ENCODE data around the gene LILRB5. TPM values are rescaled to one million over a fixed set of nuclear protein-coding genes. Genes with fewer than 3 reads are reported as not detected.
"Not testable (repeated sequence)": the region's sequence is repeated elsewhere in the genome, so short reads cannot be mapped to it uniquely, and the experiment has no call there.

Gene LILRB5
- total and polyA plus RNA-seq, 4 donors: 0.84 to 4.0 (median 2.4) TPM

DNA sequence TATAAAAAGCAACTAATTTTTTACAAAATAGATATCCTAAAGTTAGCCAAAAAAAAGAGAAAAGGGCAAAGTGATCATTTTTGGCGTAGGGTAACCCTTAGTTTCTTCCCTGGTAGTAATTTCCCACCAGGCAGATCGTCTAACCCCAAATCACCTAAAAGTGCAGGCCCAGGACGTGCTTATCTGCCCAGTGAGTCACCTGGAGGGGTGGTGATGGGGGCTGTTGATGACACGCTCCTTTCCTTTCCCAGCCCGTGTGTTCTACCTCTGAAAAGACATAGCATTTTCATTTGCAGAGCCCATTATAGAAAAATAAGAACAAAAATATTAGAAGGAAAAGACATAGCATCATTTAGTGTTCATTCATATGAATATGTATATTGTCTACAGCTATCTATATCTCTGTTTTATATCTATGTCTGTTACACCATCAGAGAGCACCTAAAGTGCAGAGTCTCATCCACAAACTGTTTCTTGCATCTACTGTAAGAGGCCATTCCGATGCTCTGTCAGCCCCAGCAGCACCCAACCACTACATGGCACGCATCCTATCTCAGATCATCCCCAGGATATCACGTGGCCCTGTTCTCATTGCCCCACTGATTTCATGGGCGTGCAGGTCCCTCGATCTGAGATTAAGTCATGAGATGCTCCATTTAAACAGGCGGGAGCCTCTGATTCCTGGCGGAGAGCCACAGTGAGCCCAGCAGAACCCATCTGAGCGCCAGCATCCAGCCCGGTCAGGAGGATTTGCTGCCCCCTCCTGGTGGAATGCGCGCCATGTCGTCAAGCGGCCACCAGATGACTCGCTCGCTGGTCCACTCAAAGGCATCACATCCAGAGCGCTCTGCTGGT is 25.8 kb downstream of the LILRB5 start:
- peaks cover 8% of the 10 kb centered on the region for H3K4me1 ChIP-seq (ENCODE audit: control insufficient read depth, insufficient read depth, low read length)
- no peaks in the 10 kb centered on the region for H3K36me3 ChIP-seq (ENCODE audit: control insufficient read depth, insufficient read depth, low read length)
- H3K9me3 ChIP-seq (ENCODE audit: control insufficient read depth, insufficient read depth, low read length): no peaks in the 10 kb centered on the region
- H3K4me3 ChIP-seq (ENCODE audit: low read depth, low read length): no peak overlapping the region
- 6% methylated on average over 15 of the region's 21 CpGs for WGBS (ENCODE audit: insufficient coverage)
- peaks cover 11% of the 10 kb centered on the region for H3K27me3 ChIP-seq (ENCODE audit: control insufficient read depth, insufficient read depth, low read length)
- no peak overlapping the region for H3K27ac ChIP-seq (ENCODE audit: low read depth, low read length)
- DNase-seq (ENCODE audit: low read depth in 4 of 6, low spot score in 6 of 6): peak in 5 of 6 donors; percentile 49 to 94 (median 79)

DNA sequence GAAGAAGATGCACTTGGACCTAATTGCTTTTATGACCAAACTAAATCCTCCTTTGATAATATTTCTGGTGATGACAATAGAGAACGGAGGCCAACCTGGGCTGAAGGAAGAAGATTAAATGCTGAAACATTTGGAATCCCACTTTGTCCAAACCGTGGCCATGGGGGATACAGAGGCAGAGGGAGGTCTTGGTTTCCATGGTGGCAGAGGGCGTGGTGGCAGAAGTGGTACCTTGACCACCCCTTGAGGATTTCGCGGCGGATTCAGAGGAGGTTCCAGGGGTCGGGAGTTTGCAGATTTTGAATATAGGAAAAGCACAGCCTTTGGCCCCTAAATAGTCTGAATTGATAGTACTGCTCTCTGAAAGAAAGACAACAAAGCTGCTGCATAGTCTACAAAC is 27.0 kb downstream of the LILRB5 start:
- H3K4me1 ChIP-seq (ENCODE audit: control insufficient read depth, insufficient read depth, low read length): peaks cover 8% of the 10 kb centered on the region
- no peaks in the 10 kb centered on the region for H3K36me3 ChIP-seq (ENCODE audit: control insufficient read depth, insufficient read depth, low read length)
- H3K27ac ChIP-seq (ENCODE audit: low read depth, low read length): no peak overlapping the region
- 65% methylated on average over 2 of the region's 7 CpGs for WGBS (ENCODE audit: insufficient coverage)
- no peak for DNase-seq (ENCODE audit: low read depth in 4 of 6, low spot score in 6 of 6)
- H3K9me3 ChIP-seq (ENCODE audit: control insufficient read depth, insufficient read depth, low read length): no peaks in the 10 kb centered on the region
- no peak overlapping the region for H3K4me3 ChIP-seq (ENCODE audit: low read depth, low read length)
- H3K27me3 ChIP-seq (ENCODE audit: control insufficient read depth, insufficient read depth, low read length): peaks cover 8% of the 10 kb centered on the region

GRCh38 chr19:54229146-54229545 is 27.9 kb downstream of the LILRB5 start:
- Histone ChIP-seq H3K9me3 (ENCODE audit: control insufficient read depth, insufficient read depth, low read length) (no peaks in the 10 kb centered on the region), H3K27ac (ENCODE audit: low read depth, low read length) (no peak overlapping the region), H3K4me1 (ENCODE audit: control insufficient read depth, insufficient read depth, low read length) (peaks cover 8% of the 10 kb centered on the region), H3K4me3 (ENCODE audit: low read depth, low read length) (no peak overlapping the region), H3K27me3 (ENCODE audit: control insufficient read depth, insufficient read depth, low read length) (peaks cover 8% of the 10 kb centered on the region), H3K36me3 (ENCODE audit: control insufficient read depth, insufficient read depth, low read length) (no peaks in the 10 kb centered on the region)
- no peak for DNase-seq (ENCODE audit: low read depth in 4 of 6, low spot score in 6 of 6)
- 89% methylated on average over 7 of the region's 8 CpGs for WGBS (ENCODE audit: insufficient coverage)

- DNase-seq (ENCODE audit: low read depth in 4 of 6, low spot score in 6 of 6); H3K36me3 ChIP-seq (ENCODE audit: control insufficient read depth, insufficient read depth, low read length); H3K9me3 ChIP-seq (ENCODE audit: control insufficient read depth, insufficient read depth, low read length); H3K27ac ChIP-seq (ENCODE audit: low read depth, low read length); H3K4me1 ChIP-seq (ENCODE audit: control insufficient read depth, insufficient read depth, low read length); H3K27me3 ChIP-seq (ENCODE audit: control insufficient read depth, insufficient read depth, low read length); H3K4me3 ChIP-seq (ENCODE audit: low read depth, low read length): not testable (repeated sequence)
- WGBS (ENCODE audit: insufficient coverage): 83% methylated on average over 4 of the region's 10 CpGs
Measured at GRCh38 chr19:54224619-54225018, 32.5 kb downstream of the LILRB5 start.

GRCh38 chr19:54223937-54224281 is 33.2 kb downstream of the LILRB5 start:
- not testable (repeated sequence) for H3K4me3 ChIP-seq (ENCODE audit: low read depth, low read length); H3K27ac ChIP-seq (ENCODE audit: low read depth, low read length); H3K27me3 ChIP-seq (ENCODE audit: control insufficient read depth, insufficient read depth, low read length); H3K4me1 ChIP-seq (ENCODE audit: control insufficient read depth, insufficient read depth, low read length); DNase-seq (ENCODE audit: low read depth in 4 of 6, low spot score in 6 of 6); H3K36me3 ChIP-seq (ENCODE audit: control insufficient read depth, insufficient read depth, low read length); H3K9me3 ChIP-seq (ENCODE audit: control insufficient read depth, insufficient read depth, low read length)
- WGBS (ENCODE audit: insufficient coverage): no CpG with 5 or more reads among the region's 5 CpGs

- not testable (repeated sequence) for DNase-seq (ENCODE audit: low read depth in 4 of 6, low spot score in 6 of 6); H3K4me1 ChIP-seq (ENCODE audit: control insufficient read depth, insufficient read depth, low read length); H3K36me3 ChIP-seq (ENCODE audit: control insufficient read depth, insufficient read depth, low read length); H3K27ac ChIP-seq (ENCODE audit: low read depth, low read length); H3K9me3 ChIP-seq (ENCODE audit: control insufficient read depth, insufficient read depth, low read length); H3K27me3 ChIP-seq (ENCODE audit: control insufficient read depth, insufficient read depth, low read length); H3K4me3 ChIP-seq (ENCODE audit: low read depth, low read length)
- WGBS (ENCODE audit: insufficient coverage): 40% methylated on average over 9 of the region's 14 CpGs
Measured at GRCh38 chr19:54223277-54223936, 33.7 kb downstream of the LILRB5 start.

DNA sequence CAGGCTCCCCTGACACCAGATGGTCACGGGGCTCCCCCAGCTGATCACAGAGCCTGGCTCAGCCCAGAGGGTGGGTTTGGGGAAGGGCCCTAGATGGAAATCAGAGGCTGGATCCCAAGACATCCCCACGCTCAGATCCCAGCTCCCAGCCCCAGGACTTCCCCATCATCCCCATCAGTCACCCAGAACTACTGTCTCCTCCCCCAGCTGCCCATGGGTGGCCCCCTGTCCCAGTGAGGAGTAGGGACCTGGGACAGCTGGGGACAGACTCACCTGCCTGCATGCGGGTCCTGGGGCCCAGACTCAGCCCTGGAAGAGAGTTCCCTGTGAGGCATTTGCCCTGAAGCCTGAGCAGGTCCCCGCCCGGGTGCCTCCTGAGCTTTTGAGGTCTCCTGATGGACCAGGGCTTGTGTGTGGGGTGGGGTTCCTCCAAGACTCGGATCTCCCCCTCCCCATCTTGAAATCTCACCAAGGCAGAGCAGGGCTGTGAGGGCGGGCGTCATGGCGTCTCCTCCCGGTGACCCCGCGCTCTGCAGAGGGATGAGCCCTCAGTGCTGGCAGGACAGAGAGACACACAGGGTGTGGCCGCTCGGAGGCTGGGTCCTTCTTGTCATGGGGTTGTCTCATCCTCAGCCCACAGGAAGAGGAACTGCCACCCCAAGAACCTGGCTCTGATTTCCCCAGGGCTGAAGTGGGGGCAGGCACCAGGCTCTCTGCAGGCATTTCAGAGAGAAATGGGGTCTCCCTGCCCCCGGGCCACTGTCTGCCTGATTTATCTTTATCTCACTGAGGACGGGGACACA is 34.4 kb downstream of the LILRB5 start, which contains the start of gene LILRB3:
Gene LILRB3, minus strand, starts transcription at position 534 of the 803 bp plus-strand sequence. Its CDS starts 31 bp downstream, at position 503.
- not testable (repeated sequence) for H3K27ac ChIP-seq (ENCODE audit: low read depth, low read length); H3K36me3 ChIP-seq (ENCODE audit: control insufficient read depth, insufficient read depth, low read length); H3K9me3 ChIP-seq (ENCODE audit: control insufficient read depth, insufficient read depth, low read length); DNase-seq (ENCODE audit: low read depth in 4 of 6, low spot score in 6 of 6); H3K27me3 ChIP-seq (ENCODE audit: control insufficient read depth, insufficient read depth, low read length); H3K4me1 ChIP-seq (ENCODE audit: control insufficient read depth, insufficient read depth, low read length); H3K4me3 ChIP-seq (ENCODE audit: low read depth, low read length)
- 43% methylated on average over 3 of the region's 16 CpGs for WGBS (ENCODE audit: insufficient coverage)

DNA sequence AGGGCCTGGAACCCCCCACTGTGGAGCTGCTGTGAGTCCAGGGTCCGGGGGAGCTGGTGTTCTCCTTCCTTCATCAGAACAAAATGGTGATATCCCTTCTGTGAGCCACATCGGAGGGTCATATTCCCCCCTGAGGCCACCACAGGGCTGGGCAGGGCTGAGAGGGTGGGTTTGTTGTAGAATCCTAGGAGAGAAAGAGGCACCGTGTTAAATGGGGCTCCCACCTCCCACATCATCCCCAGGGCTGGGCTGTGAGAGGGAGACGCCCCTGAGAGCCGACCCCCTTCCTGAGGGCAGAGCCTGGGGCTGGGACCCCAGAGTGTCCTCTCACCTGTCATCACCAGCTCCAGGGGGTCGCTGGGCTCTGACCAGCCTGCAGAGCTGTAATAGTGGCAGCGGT is 35.1 kb downstream of the LILRB5 start:
- H3K4me1 ChIP-seq (ENCODE audit: control insufficient read depth, insufficient read depth, low read length); H3K36me3 ChIP-seq (ENCODE audit: control insufficient read depth, insufficient read depth, low read length); H3K27ac ChIP-seq (ENCODE audit: low read depth, low read length); H3K27me3 ChIP-seq (ENCODE audit: control insufficient read depth, insufficient read depth, low read length); H3K4me3 ChIP-seq (ENCODE audit: low read depth, low read length); DNase-seq (ENCODE audit: low read depth in 4 of 6, low spot score in 6 of 6); H3K9me3 ChIP-seq (ENCODE audit: control insufficient read depth, insufficient read depth, low read length): not testable (repeated sequence)
- no CpG with 5 or more reads among the region's 7 CpGs for WGBS (ENCODE audit: insufficient coverage)

GRCh38 chr19:54219702-54220101 is 37.4 kb downstream of the LILRB5 start:
- H3K27me3 ChIP-seq (ENCODE audit: control insufficient read depth, insufficient read depth, low read length); DNase-seq (ENCODE audit: low read depth in 4 of 6, low spot score in 6 of 6); H3K4me1 ChIP-seq (ENCODE audit: control insufficient read depth, insufficient read depth, low read length); H3K36me3 ChIP-seq (ENCODE audit: control insufficient read depth, insufficient read depth, low read length); H3K9me3 ChIP-seq (ENCODE audit: control insufficient read depth, insufficient read depth, low read length); H3K4me3 ChIP-seq (ENCODE audit: low read depth, low read length); H3K27ac ChIP-seq (ENCODE audit: low read depth, low read length): not testable (repeated sequence)
- WGBS (ENCODE audit: insufficient coverage): no CpG with 5 or more reads among the region's 5 CpGs

Data from spinal cord (tissue), 10 donors.